Natural killer cell (primary cell): ENCODE measurements around the gene CCDC78. TPM values are rescaled to one million over a fixed set of nuclear protein-coding genes. Genes with fewer than 3 reads are reported as not detected.

Experiments used
- ATAC-seq, 3 donors: fragments of 150-1000 bp in 2 of 3; fragments of 200-7000 bp in 1 of 3; cut with Tn5 transposase; 1 replicate in 1 of 3; 2 replicates in 2 of 3; pipeline ENCODE4 v1.10.0; 2021; ENCODE audit warnings: mild to moderate bottlenecking in 2 of 3, moderate library complexity in 2 of 3
- DNase-seq, 2 donors: peaks; one replicate each; pipeline versions ENCODE4 v3.0.0 to v3.0.0-alpha.2; 2013 to 2021; ENCODE audit warnings: mixed read lengths in 1 of 2
- H3K27ac ChIP-seq: one replicate; pipeline ENCODE4 v1.5.1; 2013; ENCODE audit warnings: mild to moderate bottlenecking, low read length
- H3K27me3 ChIP-seq: one replicate; pipeline ENCODE4 v1.6.1; 2013; ENCODE audit warnings: low read length; ENCODE audit not compliant: control insufficient read depth, insufficient read depth
- H3K36me3 ChIP-seq: one replicate; pipeline ENCODE4 v1.6.1; 2013; ENCODE audit warnings: low read length; ENCODE audit not compliant: control insufficient read depth, insufficient read depth
- H3K4me1 ChIP-seq: one replicate; pipeline ENCODE4 v1.6.1; 2013; ENCODE audit warnings: low read length; ENCODE audit not compliant: control insufficient read depth, insufficient read depth
- H3K4me3 ChIP-seq: one replicate; pipeline ENCODE4 v1.5.1; 2013; ENCODE audit warnings: low read length
- H3K9me3 ChIP-seq: one replicate; pipeline ENCODE4 v1.6.1; 2013; ENCODE audit warnings: low read length; ENCODE audit not compliant: control insufficient read depth, insufficient read depth
- H3K27ac Mint-ChIP-seq, 2 donors: one replicate each; pipeline ENCODE4 v1.8.0; 2022; ENCODE audit warnings: mild to moderate bottlenecking in 2 of 2, mixed read lengths in 2 of 2, moderate library complexity in 1 of 2
- H3K27me3 Mint-ChIP-seq, 2 donors: one replicate each; pipeline ENCODE4 v1.8.0; 2022; ENCODE audit warnings: low read depth in 2 of 2, mixed read lengths in 2 of 2
- H3K36me3 Mint-ChIP-seq: one replicate; pipeline ENCODE4 v1.8.0; 2022; ENCODE audit warnings: mixed read lengths
- H3K4me1 Mint-ChIP-seq, 2 donors: one replicate each; pipeline ENCODE4 v1.8.0; 2022; ENCODE audit warnings: mixed read lengths in 2 of 2
- H3K4me3 Mint-ChIP-seq: one replicate; pipeline ENCODE4 v1.8.0; 2022; ENCODE audit warnings: mild to moderate bottlenecking, moderate library complexity, mixed read lengths
- H3K9me3 Mint-ChIP-seq, 2 donors: one replicate each; pipeline ENCODE4 v1.8.0; 2022; ENCODE audit warnings: mixed read lengths in 2 of 2
- WGBS: methylation state at CpG from one replicate; pipeline ENCODE4 v1.1.7; 2013; ENCODE audit warnings: missing lambda C conversion rate; ENCODE audit not compliant: insufficient coverage; 5-methylcytosine and 5-hydroxymethylcytosine counted together
- intact Hi-C: fragments of 100-400 bp; cut with micrococcal nuclease; formaldehyde crosslinking; loops from one replicate; pipeline ENCODE4 v1.14.2; 2022
- total RNA-seq, 4 donors: library from RNA; stranded (reverse); fragments of 120-200 nt in 1 of 4; gene quantifications; one replicate each; pipeline versions ENCODE4 v1.2.3 to v1.2.4, GENCODE V29; 2013 to 2022
- TF ChIP-seq, protein P1 (sequence below): fragments of 200-600 bp; IDR thresholded peaks from one replicate; pipeline ENCODE4 v1.8.0; 2022; ENCODE audit warnings: antibody characterized with exemption

CCDC78 gene
- total RNA-seq, 3 donors from 2014 or later (not counting 1 experiment from before 2014, with no cell fraction given), result 6.2 to 10.0 (median 7.7) TPM

DNA sequence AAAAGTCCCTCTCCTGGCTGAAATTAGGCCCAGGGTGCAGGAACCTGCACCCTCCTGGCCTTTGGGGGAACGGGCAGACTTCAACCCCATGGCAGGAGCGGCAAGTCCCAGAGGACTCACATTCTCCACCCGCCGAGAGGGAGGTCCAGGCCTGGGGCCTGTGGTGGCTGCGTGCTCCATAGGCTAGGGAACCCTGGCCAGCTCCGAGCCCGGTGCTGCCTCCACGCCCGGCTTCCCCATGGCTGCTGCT, 130 bp downstream of the CCDC78 start:
- TF ChIP-seq, protein P1, sequence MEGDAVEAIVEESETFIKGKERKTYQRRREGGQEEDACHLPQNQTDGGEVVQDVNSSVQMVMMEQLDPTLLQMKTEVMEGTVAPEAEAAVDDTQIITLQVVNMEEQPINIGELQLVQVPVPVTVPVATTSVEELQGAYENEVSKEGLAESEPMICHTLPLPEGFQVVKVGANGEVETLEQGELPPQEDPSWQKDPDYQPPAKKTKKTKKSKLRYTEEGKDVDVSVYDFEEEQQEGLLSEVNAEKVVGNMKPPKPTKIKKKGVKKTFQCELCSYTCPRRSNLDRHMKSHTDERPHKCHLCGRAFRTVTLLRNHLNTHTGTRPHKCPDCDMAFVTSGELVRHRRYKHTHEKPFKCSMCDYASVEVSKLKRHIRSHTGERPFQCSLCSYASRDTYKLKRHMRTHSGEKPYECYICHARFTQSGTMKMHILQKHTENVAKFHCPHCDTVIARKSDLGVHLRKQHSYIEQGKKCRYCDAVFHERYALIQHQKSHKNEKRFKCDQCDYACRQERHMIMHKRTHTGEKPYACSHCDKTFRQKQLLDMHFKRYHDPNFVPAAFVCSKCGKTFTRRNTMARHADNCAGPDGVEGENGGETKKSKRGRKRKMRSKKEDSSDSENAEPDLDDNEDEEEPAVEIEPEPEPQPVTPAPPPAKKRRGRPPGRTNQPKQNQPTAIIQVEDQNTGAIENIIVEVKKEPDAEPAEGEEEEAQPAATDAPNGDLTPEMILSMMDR, result no peak
- no peak overlapping the region for H3K27ac ChIP-seq
- Mint-ChIP-seq H3K4me1 (peaks cover 0 to 8% of the 10 kb centered on the region in 2 donors), H3K27ac (peak overlapping the region; percentile 44 to 60), H3K4me3 (no peak overlapping the region), H3K9me3 (no peaks in the 10 kb centered on the region), H3K27me3 (no peaks in the 10 kb centered on the region), H3K36me3 (no peaks in the 10 kb centered on the region)
- WGBS, result 57% methylated on average over 9 of the region's 9 CpGs
- intact Hi-C loops, result no loop called here
- H3K4me3 ChIP-seq, result no peak overlapping the region
- no peak for ATAC-seq
- DNase-seq, result no peak
- no peaks in the 10 kb centered on the region for H3K36me3 ChIP-seq
- peaks cover 39% of the 10 kb centered on the region for H3K4me1 ChIP-seq
- no peaks in the 10 kb centered on the region for H3K27me3 ChIP-seq
- H3K9me3 ChIP-seq, result no peaks in the 10 kb centered on the region

DNA sequence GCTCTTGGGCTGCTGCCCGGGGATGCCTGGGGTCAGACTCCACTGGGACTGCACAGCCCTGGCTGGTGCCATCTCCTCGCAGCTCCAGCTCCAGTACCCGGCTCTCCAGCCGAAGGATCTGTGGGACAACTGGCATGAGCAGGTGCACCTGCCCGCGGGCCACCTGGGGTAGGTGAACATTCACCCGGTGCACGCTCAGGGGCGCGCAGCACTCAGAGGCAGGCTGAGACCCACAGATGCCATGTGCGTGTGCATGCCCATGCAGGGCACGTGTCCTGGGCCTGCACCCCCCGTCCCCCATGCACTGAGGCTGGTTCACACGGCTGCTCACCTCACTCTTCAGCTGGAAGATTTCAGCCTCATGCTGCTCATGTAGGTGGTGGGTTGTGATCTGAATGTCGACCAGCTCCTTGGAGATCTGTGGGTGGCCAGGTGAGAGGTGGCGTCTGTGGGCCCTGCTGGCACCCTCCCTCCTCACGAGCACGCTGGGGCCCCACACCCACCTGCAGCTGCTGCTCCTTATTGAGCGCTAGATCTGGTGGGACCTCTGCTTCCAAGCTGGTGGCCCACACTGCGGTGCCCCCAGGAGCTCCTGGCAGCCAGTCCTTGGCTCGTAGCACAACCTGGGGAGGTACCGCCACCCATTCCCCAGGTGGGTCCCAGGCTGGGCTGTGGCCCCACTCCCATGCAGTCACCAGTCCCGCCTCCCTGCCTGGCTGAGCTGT, 618 bp downstream of the CCDC78 start:
- Histone ChIP-seq H3K9me3 (no peaks in the 10 kb centered on the region), H3K27ac (no peak overlapping the region), H3K4me3 (no peak overlapping the region), H3K36me3 (no peaks in the 10 kb centered on the region), H3K27me3 (no peaks in the 10 kb centered on the region), H3K4me1 (peaks cover 40% of the 10 kb centered on the region)
- Mint-ChIP-seq H3K9me3 (no peaks in the 10 kb centered on the region), H3K4me3 (peak overlapping the region; percentile 35), H3K27ac (peak overlapping the region in 1 of 2 donors; percentile 44), H3K27me3 (no peaks in the 10 kb centered on the region), H3K36me3 (no peaks in the 10 kb centered on the region), H3K4me1 (peaks cover 0 to 8% of the 10 kb centered on the region in 2 donors)
- intact Hi-C loops, result no loop called here
- no peak for ATAC-seq
- WGBS, result 85% methylated on average over 23 of the region's 23 CpGs
- TF ChIP-seq, protein P1, result no peak
- DNase-seq, result peak in 1 of 2 donors; percentile 29

DNA sequence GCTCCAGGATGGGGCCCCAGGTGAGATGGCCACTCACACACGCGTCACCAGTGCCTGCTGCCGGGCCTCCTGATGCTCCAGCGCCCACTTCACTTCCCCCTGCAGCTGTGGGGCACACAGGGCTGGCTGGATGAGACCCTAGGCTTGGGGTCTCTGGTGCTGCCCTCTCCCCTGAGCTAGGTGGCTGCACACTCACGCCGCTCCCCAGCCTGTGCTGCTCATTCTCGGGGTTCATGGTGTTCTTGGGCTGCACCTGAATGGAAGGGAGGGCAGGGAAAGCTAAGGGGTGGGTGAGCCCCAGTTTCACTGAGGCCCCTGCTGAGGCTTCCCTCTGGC, 1.2 kb downstream of the CCDC78 start:
- WGBS, result 85% methylated on average over 7 of the region's 7 CpGs
- no peaks in the 10 kb centered on the region for H3K36me3 ChIP-seq
- H3K27ac Mint-ChIP-seq, result no peak overlapping the region
- DNase-seq (no peak), ATAC-seq (no peak)
- H3K36me3 Mint-ChIP-seq, result no peaks in the 10 kb centered on the region
- H3K4me3 Mint-ChIP-seq, result no peak overlapping the region
- no peaks in the 10 kb centered on the region for H3K27me3 ChIP-seq
- no peaks in the 10 kb centered on the region for H3K27me3 Mint-ChIP-seq
- H3K4me1 ChIP-seq, result peaks cover 47% of the 10 kb centered on the region
- no peaks in the 10 kb centered on the region for H3K9me3 ChIP-seq
- H3K4me1 Mint-ChIP-seq, result peaks cover 0 to 14% of the 10 kb centered on the region in 2 donors
- intact Hi-C loops, result no loop called here
- TF ChIP-seq, protein P1, result no peak
- no peak overlapping the region for H3K27ac ChIP-seq
- H3K4me3 ChIP-seq, result no peak overlapping the region
- no peaks in the 10 kb centered on the region for H3K9me3 Mint-ChIP-seq
